NCI-H69 (cell line): ENCODE results near the gene LRP11.
"Not testable (repeated sequence)": the region's sequence is repeated elsewhere in the genome, so short reads cannot be mapped to it uniquely, and the experiment has no call there.

Experiments
- DNase-seq: peaks from one replicate; lab custom pipeline; 2025; lab: John Stamatoyannopoulos, UW

Gene LRP11

DNA sequence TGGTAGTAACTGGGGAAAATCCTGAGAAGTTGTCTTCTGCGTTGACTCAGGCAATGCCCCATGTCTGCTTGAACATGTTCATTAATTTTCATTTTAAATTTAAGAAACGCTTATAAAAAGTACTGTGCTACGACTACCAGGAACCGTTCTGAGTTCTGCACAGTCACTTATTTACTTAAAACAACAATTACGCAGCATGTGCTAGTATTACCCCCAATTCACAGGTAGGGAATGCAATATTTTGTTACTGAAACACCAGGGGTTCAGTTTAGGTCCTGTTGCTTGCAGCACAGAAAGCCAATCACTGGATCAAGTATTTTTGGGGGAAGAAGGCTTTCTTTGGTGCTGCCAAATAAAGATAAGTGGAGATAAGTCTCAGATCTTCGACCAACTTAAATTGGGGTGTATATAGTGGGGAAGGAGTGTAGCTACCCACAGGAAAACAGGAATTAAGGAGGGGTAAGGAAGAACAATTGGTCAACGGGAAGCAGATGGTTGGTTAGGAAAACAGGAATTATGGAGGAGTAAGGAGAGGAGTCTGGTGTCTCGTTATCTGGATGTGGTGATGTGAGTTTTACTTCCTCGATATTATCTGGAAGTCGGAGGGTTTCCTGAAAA is 5.2 kb upstream of the LRP11 start:
- DNase-seq, result no peak

DNA sequence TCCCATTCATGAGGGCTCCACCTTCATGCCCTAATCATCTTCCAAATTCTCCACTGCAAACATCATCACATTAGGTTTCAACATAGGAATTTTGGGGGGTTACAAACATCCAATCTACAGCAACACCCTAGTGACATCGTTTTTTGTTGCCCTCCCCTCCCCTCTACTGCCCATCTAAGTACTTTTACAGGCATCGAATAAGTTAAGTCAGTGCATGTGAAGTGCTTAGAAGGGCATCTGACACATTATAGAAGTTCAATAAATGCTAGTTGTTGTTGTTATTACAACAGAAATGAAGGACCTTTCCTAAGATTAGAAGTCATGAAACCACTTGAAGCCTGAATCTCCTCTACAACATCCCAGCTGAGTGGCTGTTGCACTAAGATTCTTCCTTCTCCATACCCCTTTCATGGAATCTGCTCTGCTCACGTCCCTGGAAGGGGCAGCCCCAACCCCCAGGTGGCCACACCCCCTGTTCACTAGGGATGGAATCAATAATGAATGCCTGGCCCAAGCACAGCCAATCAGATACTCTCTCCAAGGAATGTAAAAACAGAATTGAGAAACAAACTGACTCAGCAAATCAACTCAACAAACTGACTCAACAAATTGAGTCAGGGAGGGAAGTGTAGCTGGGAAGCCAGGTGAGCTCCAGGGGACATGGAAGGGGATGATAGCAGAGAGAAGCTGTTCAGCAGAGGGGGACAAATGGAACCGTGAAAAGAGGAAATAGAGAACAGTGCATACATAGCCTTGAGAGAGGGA is 3.9 kb upstream of the LRP11 start:
- no peak for DNase-seq

DNA sequence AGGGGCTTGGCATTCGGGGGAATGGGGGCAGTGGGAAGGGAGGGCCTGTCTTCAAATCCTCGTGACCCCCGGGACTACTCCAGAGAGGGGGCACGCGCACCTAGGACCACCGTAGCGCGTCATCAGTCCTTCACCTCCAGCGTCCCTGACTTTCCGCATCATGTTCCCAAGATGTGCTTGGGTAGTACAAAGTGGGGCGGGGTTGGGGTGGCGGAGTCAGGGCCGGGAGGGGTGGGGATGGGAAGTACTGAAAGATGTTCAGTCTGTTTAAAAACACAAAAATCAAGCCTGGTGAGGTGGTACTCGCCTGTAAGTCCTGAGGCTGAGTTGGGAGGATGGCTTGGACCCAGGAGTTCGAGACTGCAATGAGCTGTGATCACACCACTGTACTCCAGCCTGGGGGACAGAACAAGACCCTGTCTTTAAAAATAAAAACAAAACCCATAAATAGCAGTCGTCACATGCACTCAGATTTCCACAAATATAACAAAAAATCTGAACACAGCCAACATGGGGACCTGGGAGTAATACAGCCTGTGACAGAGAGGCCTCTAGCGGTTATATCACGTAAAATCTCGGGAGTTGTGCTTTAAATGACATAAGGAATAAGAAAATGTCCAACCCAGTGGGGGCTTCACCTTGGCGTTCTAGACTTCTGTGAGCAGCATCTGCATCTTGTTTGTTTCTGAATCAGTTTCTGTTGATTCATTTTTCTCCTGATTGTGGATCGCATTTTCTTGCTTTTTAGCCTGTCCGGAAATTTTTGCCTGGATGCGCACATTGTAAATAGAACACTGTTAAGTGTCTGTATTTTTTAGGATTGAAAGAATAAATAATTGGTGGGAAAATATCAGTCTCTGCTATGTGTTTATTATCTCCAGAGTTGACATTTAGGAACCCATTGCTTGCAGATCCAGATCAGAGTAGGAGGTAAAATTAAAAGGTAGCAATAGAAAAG is 698 bp upstream of the LRP11 start:
- DNase-seq, result peak; percentile 86

DNA sequence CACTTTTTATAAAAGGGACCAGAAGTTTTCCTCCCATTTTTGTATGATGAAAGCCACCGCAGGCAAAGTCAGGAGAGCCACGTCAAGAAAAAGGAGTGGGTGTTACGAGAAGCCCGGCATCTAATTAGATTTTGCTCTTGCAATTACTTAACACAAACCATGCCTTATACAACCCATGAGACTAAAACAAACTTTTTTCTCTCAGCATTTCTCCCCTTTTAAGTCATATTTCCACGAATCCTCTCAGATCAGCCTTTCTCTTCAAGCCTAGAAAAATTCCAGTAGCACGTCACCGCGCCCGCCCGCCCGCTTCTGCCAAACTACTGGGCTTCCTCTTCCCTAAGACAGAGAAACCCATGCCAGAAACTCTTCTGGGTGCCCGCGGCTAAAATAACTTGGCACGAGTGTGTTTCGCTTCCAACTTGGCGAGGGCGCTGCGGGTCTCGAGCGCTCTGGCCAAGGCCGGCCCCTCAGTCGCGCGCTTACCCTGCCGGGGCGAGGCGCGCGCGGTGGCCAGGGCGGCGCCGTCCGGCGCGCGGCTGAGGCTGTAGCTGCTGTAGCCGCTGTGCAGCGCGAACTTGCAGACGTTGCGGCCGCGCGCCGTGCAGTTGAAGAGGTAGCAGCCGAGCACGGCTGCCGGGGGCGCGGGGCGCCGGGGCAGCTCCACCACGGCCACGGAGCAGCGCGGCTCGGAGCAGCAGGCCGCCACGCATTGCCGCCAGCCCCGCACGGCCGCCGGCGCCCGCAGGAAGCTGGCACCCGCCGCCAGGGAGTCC is 1.0 kb downstream of the LRP11 start:
- peak; percentile 83 for DNase-seq

DNA sequence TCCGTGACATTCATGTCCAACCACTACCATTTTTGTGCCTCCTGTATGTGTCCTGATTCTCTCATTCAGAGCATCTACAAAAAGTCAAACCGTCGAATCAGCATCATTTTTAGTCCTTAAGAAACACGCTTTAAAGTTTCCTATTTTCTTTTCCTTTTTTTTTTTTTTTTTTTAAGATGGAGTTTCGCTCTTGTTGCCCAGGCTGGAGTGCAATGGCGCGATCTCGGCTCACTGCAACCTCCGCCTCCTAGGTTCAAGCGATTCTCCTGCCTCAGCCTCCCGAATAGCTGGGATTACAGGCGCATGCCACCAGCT is 1.8 kb downstream of the LRP11 start:
- DNase-seq, result not testable (repeated sequence)

DNA sequence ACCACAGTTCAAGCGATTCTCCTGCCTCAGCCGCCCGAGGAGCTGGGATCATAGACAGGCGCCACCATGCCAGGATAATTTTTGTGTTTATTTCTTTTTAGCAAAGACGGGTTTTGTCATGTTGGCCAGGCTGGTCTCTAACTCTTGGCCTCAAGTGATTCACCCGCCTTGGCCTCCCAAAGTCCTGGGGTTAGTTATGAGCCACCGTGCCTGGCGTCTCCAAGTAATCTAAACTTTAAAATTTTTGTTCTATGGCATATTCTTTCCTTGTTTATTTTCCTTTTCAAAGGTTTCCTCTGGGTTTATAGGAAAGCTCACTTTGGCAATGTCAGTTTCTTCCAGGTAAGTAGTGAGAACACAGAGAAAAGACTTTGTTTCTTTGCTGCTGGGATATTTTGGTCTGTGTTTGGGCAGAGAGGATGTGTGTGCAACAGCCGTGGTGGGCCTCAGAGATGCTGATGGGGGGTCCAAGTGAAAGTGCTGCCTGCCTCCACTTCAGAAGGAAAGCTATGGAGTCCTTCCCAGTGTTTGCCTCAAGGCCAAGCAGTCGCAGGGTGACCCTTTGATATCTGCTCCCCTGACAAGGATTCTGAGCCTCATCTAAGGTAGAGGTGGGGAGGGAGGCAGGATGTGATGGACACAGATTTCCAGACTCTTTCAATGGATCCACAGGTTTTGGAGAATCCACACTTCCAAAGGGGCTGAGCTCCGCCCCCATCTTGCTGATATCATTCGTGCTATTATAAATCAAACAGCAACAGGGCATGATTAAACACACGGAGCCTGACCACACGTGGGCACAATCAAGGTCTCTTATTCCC is 2.3 kb downstream of the LRP11 start:
- peak; percentile 49 for DNase-seq

DNA sequence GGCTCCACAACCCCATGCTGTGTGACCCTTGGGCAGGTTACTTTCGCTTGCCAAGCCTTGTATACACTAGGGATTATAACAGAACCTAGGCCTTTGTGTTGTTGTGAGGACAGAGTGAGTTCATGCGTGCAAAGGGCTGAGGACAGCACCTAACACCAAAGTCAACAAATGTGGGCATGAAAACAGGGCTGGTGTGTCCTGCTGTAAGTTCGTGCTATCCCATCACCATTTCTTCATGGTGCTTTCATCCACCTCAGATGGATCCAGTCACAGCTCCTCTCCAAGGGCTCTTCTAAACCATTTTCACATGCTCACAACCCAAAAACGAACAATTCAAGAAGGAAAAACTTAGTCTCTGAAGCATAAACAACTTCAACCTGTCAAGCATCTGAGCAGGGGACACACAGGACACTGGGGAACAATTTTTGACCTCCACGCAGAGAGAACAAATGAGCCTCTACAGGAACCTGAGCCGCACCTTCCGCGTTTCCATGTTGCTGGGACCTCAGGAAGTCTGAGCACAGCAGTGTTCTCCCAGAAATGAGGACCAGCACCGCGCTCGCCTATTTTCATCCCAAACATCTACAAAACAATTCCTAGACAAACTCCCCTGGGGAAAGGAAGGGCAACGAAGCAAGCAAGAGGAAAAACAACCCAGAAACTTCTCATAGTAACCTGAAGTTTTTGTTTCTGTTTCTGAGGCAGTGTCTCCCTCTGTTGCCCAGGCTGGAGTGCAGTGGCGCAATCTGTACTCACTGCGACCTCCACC is 3.1 kb downstream of the LRP11 start:
- DNase-seq, result peak; percentile 86

DNA sequence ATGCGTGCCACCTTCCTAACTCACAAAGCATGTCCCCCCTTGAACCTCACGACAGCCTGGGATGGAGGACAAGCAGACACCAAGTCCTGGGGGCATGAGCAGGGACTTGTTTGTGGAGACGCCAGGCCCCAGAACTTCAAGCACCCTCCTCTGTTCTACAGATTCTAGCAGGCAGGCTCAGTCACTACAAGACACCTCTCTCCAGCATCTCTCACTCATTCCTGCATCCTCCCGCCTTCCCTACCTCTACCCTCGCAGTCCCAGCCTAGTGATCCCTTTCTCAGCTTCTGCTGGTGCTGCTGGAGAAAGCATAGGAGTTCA is 3.7 kb downstream of the LRP11 start:
- DNase-seq, result no peak

DNA sequence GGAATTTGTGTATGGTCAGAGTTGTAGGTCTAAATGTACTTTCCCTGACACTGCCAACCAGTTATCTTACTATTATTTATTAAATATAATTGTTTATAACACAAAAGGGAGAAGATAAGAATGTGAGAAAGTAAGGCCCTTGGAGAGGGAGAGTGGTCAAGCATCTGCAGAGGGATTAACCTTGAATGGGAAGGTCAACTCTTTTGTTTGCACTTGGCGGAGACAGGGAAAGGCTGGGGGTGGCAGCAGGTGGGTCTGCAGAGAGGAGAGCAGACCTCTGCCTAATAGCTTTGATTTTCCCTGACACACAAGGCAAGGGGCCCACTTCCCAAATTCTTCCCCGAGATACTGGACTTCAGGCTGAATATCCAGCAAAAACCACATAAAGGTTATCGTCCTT is 4.2 kb downstream of the LRP11 start:
- DNase-seq, result peak; percentile 78

DNA sequence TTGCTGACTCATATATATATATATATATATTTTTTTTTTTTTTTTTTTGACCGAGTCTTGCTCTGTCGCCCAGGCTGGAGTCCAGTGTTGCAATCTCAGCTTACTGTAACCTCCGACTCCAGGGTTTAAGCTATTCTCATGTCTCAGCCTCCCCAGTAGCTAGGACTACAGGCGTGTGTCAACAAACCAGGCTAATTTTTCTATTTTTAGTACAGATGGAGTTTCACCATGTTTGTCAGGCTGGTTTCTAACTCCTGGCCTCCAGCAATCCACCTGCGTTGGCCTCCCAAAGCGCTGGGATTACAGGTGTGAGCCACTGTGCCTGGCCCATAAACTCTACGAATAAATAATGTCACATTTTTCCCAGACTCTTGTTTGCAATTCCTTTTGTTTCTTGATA is 4.8 kb downstream of the LRP11 start:
- DNase-seq, result peak; percentile 90

DNA sequence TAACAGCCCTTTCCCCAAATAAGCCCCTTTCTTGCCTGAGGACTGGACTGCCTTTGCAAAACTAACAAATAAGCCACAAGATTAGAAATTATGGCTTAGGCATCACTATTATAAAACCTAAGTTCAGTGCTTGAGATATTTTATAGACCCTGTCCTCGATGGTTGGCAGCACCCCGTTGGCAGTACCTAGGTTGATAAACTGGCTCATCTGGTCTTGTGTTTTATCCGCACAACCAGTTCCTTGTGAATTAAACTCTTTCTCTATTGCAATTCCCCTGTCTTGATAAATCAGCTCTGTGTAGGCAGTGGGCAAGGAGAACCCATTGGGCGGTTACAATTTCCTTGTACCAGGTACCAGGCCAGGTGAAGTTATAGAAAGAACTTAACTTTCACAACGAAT is 6.6 kb downstream of the LRP11 start:
- DNase-seq, result no peak

DNA sequence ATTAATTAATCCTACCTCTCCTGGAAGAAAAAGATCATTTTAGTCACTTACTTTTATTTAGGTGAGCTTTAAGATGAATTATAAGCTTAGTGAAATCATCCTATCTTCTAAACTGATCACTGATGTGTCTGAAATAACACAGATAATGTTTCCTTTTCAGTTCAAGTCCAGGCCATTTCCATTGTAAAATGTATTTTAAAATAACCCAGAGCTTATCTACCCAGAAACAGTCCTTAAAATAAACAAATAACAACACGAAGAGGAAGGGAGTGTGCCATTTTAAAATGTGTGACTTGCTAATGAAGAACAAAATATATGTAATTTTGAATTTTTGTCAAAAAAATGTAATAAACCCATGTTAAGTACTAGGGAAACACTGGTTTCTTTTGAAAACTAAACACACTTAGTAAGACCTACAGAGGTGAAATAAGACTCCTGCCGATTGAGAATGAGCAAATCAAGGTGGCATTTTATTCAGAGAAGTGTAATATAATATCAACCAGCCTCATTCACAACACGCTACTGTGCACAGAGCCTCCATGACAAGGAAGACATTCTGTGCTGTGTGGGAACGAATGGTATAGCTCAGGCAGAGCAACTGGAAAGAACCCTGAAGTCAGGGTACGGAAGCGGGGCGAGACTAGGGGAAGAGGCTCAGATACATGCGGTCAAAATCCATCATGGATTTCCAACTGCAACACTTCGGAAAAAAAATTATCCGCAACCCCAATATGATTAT is 7.7 kb downstream of the LRP11 start:
- peak; percentile 18 for DNase-seq

DNA sequence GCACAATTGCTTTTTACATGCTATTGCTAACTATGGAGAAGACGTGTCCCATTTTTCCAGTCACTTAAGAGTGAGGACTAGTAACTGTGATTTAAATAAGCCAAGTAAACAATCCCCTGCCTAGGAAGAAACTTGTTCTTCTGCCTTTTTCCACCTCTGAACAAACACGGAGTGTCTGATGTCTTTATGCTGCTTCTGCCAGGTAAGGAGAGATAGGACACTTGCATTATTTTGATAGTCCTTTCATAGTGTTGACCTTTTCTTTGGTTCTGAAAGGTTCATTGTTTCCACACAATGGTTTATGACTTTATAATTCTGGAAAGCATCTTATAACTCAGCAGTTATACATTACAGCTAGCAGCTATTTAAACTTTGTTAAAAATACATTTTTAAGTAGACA is 8.4 kb downstream of the LRP11 start:
- DNase-seq, result peak; percentile 31

DNA sequence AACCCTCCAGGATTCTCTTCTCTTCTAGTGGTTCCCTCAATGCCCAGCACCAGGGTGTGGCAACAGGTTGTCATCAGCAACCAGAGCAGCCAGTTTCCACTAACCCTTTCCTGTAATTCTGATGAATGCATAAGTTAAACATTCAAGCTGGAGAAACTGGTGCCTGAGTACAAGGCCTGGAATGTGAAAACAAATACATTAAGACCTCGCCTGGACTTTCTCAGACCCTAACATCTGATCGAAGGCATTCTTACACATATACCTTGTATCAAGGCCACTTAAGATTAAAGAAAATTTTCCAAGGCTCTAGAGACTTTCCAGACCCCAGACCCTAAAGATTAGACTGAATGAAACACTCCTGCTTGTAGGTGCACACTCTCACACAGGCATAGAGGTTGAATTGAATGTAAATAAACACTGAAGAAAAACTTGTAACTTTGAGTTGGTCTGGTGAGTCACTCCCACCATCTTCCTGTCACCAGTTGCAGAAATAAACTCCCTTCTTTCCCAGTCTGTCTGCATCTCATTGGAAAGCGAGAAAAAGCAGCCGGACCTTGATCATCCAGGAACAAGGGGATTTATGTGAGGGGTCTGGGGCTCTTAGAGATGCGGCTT is 9.0 kb downstream of the LRP11 start:
- DNase-seq, result no peak

DNA sequence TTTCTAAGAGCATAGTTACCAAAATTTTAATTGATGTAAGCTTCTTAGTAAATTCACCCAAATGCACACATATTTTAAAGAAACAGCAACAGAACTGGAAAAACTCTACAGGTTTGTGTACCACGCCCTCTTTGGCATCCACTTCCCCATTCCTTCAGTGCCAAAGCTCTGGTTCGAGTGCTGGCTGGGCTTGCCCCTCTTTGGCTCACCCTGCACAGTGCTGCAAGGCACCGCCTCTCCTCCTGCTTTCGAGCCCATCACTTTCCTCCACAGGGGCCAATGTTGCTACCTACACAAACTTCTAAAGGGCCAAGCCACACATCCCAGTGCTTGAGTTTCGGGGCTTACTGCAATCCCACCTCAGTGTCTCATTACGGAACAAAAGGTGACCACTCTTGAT is 9.6 kb downstream of the LRP11 start:
- DNase-seq, result no peak

DNA sequence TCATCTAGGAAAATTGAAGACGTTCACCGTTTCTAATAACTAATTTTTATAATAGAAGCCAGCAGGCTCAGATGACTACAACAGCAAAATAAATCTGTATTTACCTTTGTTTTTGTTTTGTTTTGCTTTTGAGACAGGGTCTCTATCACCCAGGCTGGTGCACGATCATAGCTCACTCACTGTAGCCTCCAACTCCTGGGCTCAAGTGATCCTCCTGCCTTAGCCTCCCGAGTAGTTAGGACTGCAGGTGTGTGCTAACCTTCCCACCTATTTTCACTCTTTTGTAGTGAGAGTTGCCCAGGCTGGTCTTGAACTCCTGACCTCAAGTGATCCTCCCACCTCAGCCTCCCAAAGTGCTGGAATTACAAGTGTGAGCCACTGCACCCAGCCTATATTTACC is 10.1 kb downstream of the LRP11 start:
- DNase-seq, result not testable (repeated sequence)

DNA sequence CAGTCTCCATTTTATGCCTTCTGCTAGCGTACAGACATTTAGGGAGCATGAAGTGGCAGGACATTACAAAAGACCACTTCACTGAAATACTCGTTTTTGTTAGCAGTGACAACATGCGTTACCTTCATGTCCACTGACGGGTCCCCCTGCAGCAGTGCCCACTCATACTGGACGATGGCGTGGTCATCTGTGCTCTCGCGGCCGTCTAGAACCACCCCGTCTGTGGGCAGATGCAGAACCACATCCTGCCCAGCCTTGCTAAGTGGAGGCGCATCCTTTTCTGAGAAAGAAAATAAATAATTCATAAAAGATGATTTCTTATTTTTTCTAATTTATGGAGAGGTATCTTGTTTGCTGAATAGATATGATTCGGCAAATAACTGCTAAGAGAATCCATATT is 11.3 kb downstream of the LRP11 start:
- no peak for DNase-seq

DNA sequence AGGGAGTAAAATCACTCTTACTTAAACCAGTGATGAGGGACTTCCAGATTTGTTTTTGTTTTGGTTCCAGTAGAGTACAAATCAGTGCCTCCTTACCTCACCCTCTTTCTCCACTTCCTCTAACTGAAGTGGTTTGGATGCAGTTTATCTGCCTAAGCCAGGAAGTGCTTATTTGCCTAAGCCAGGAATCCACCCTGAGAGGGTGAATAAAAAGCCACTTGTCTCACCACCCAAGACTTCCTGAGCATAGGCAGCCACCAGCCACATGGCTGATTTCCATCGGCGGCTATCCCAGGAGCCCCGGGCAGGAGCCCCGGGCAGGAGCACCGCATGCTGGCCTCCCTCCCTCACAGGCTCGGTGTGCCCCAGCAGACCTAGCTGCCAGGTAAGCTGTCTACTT is 12.0 kb downstream of the LRP11 start:
- peak; percentile 34 for DNase-seq

DNA sequence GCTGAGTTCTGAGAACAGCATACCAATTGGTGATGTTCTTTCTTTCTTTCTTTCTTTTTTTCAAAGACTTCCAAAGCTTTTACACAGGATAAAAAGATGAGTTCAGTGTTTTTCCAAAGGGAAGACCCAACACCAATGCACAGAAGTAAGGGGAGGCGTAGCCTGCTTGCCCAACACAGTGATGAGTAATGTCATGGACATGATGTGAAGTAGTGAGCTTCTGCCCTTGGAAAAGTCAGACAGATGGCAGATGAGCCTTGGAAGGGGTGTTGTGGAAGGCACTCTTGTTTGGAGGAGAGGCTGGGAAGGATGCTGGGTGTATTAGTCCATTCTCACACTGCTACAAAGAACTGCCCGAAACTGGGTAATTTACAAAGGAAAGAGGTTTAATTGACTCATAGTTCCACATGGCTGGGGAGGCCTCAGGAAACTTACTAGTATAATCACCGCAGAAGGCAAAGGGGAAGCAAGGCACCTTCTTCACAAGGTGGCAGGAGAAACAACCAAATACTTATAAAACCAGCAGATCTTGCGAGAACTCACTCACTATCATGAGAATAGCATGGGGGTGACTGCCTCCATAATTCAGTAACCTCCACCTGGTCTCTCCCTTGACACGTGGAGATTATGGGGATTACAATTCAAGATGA is 12.6 kb downstream of the LRP11 start:
- DNase-seq, result no peak
